ENCODE results near the gene DCX.

DNA sequence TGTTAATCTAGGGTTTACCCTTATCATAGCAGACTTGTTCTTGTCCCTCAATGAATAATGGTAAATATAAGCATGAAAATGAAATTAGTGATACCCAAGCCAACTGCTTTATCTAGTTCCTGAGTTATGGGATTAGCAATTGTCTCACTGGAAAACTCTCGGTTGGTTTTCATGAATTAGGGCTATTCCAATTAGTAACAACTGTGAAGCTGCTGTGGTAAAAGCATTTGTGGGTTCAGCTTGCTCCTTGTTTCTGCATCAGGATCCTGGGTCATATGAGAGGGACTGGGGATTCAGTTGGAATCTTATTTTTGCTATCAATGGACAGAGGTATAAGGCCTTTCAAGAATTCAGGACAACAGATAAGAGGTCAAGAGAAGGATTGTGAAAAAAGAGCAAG is 50.2 kb downstream of the DCX start:
- TF ChIP-seq, protein P1, sequence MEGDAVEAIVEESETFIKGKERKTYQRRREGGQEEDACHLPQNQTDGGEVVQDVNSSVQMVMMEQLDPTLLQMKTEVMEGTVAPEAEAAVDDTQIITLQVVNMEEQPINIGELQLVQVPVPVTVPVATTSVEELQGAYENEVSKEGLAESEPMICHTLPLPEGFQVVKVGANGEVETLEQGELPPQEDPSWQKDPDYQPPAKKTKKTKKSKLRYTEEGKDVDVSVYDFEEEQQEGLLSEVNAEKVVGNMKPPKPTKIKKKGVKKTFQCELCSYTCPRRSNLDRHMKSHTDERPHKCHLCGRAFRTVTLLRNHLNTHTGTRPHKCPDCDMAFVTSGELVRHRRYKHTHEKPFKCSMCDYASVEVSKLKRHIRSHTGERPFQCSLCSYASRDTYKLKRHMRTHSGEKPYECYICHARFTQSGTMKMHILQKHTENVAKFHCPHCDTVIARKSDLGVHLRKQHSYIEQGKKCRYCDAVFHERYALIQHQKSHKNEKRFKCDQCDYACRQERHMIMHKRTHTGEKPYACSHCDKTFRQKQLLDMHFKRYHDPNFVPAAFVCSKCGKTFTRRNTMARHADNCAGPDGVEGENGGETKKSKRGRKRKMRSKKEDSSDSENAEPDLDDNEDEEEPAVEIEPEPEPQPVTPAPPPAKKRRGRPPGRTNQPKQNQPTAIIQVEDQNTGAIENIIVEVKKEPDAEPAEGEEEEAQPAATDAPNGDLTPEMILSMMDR (IDR thresholded peaks at IDR 0.05): no peak
- TF ChIP-seq POLR2AphosphoS5 (IDR thresholded peaks at IDR 0.05; ENCODE audit: low read depth, low read length) (no peak), TCF7L2 (IDR thresholded peaks at IDR 0.05; ENCODE audit: low read depth, low read length) (no peak)
- TF ChIP-seq, protein P2, sequence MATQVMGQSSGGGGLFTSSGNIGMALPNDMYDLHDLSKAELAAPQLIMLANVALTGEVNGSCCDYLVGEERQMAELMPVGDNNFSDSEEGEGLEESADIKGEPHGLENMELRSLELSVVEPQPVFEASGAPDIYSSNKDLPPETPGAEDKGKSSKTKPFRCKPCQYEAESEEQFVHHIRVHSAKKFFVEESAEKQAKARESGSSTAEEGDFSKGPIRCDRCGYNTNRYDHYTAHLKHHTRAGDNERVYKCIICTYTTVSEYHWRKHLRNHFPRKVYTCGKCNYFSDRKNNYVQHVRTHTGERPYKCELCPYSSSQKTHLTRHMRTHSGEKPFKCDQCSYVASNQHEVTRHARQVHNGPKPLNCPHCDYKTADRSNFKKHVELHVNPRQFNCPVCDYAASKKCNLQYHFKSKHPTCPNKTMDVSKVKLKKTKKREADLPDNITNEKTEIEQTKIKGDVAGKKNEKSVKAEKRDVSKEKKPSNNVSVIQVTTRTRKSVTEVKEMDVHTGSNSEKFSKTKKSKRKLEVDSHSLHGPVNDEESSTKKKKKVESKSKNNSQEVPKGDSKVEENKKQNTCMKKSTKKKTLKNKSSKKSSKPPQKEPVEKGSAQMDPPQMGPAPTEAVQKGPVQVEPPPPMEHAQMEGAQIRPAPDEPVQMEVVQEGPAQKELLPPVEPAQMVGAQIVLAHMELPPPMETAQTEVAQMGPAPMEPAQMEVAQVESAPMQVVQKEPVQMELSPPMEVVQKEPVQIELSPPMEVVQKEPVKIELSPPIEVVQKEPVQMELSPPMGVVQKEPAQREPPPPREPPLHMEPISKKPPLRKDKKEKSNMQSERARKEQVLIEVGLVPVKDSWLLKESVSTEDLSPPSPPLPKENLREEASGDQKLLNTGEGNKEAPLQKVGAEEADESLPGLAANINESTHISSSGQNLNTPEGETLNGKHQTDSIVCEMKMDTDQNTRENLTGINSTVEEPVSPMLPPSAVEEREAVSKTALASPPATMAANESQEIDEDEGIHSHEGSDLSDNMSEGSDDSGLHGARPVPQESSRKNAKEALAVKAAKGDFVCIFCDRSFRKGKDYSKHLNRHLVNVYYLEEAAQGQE (IDR thresholded peaks at IDR 0.05; ENCODE audit: insufficient read depth in 1 of 2, low read depth in 2 of 2, low read length in 1 of 2): no peak

All from Panc1 (cell line).